ENCODE measurements around the gene TCF15. TPM values are rescaled to one million over a fixed set of nuclear protein-coding genes. Genes with fewer than 3 reads are reported as not detected.

Gene TCF15
- polyA plus RNA-seq, 4 donors = 1.3 to 1.7 (median 1.4) TPM

- DNase-seq (ENCODE audit: low read depth in 4 of 4, low spot score in 3 of 4) = no peak
Observed at GRCh38 chr20:615514-615913, 5.4 kb upstream of the TCF15 start.

- DNase-seq (ENCODE audit: low read depth in 4 of 4, low spot score in 3 of 4) = peak in 3 of 4 donors; percentile 50 to 67 (median 51)
Observed at GRCh38 chr20:611843-612185, 1.7 kb upstream of the TCF15 start.

- DNase-seq (ENCODE audit: low read depth in 4 of 4, low spot score in 3 of 4) = no peak
Observed at GRCh38 chr20:611047-611842, 1.1 kb upstream of the TCF15 start.

- DNase-seq (ENCODE audit: low read depth in 4 of 4, low spot score in 3 of 4) = no peak
Observed at GRCh38 chr20:609371-609964, 641 bp downstream of the TCF15 start.

GRCh38 chr20:608970-609369 lies 1.1 kb downstream of the TCF15 start:
- no peak for DNase-seq (ENCODE audit: low read depth in 4 of 4, low spot score in 3 of 4)

- no peak for DNase-seq (ENCODE audit: low read depth in 4 of 4, low spot score in 3 of 4)
Observed at GRCh38 chr20:607476-607875, 2.6 kb downstream of the TCF15 start.

GRCh38 chr20:605237-605636 lies 4.9 kb downstream of the TCF15 start:
- no peak for DNase-seq (ENCODE audit: low read depth in 4 of 4, low spot score in 3 of 4)

- DNase-seq (ENCODE audit: low read depth in 4 of 4, low spot score in 3 of 4) = no peak
Observed at GRCh38 chr20:603116-603640, 6.9 kb downstream of the TCF15 start.

- DNase-seq (ENCODE audit: low read depth in 4 of 4, low spot score in 3 of 4) = no peak
Observed at GRCh38 chr20:602111-602970, 7.8 kb downstream of the TCF15 start.

GRCh38 chr20:600736-601135 lies 9.4 kb downstream of the TCF15 start:
- no peak for DNase-seq (ENCODE audit: low read depth in 4 of 4, low spot score in 3 of 4)

- no peak for DNase-seq (ENCODE audit: low read depth in 4 of 4, low spot score in 3 of 4)
Observed at GRCh38 chr20:600141-600540, 10.0 kb downstream of the TCF15 start.

- no peak for DNase-seq (ENCODE audit: low read depth in 4 of 4, low spot score in 3 of 4)
Observed at GRCh38 chr20:598133-598850, 11.8 kb downstream of the TCF15 start.

- DNase-seq (ENCODE audit: low read depth in 4 of 4, low spot score in 3 of 4) = no peak
Observed at GRCh38 chr20:597560-597959, 12.5 kb downstream of the TCF15 start.

GRCh38 chr20:595330-596308 lies 14.5 kb downstream of the TCF15 start:
- no peak for DNase-seq (ENCODE audit: low read depth in 4 of 4, low spot score in 3 of 4)

GRCh38 chr20:592506-592905 lies 17.6 kb downstream of the TCF15 start:
- DNase-seq (ENCODE audit: low read depth in 4 of 4, low spot score in 3 of 4) = no peak

GRCh38 chr20:591941-592340 lies 18.2 kb downstream of the TCF15 start:
- no peak for DNase-seq (ENCODE audit: low read depth in 4 of 4, low spot score in 3 of 4)

- no peak for DNase-seq (ENCODE audit: low read depth in 4 of 4, low spot score in 3 of 4)
Observed at GRCh38 chr20:588932-589672, 21.0 kb downstream of the TCF15 start.

- DNase-seq (ENCODE audit: low read depth in 4 of 4, low spot score in 3 of 4) = no peak
Observed at GRCh38 chr20:588476-588875, 21.6 kb downstream of the TCF15 start.

- no peak for DNase-seq (ENCODE audit: low read depth in 4 of 4, low spot score in 3 of 4)
Observed at GRCh38 chr20:584971-585301, 25.2 kb downstream of the TCF15 start.
